ENCODE measurements around the gene PCGF1. TPM values are rescaled to one million over a fixed set of nuclear protein-coding genes. Genes with fewer than 3 reads are reported as not detected.

PCGF1 gene
- total and polyA plus RNA-seq, 9 of the 15 experiments (the other 6 are each of a cell fraction or from before 2014, with no cell fraction given): 20.3 to 45.7 (median 29.3) TPM

GRCh38 chr2:74553892-74554819, 46.7 kb upstream of the PCGF1 start, which contains the start of the genes DOK1 and LOXL3 (continued):
- no peak for TF ChIP-seq KAT2B (IDR thresholded peaks at IDR 0.05; ENCODE audit: low read depth, low read length)
- TF ChIP-seq POLR2B (IDR thresholded peaks at IDR 0.05; ENCODE audit: low read depth, partially characterized antibody): no peak
- TF ChIP-seq ILK (tag; IDR thresholded peaks at IDR 0.05; ENCODE audit: borderline replicate concordance, low read depth): no peak
- no peak for TF ChIP-seq SIX5 (IDR thresholded peaks at IDR 0.05; ENCODE audit: borderline replicate concordance in 1 of 2, insufficient read depth in 1 of 2, low read depth in 1 of 2, low read length in 2 of 2)
- no peak for TF ChIP-seq TOE1 (IDR thresholded peaks at IDR 0.05; ENCODE audit: borderline replicate concordance)
- TF ChIP-seq TOE1 (CRISPR knock-in tag; IDR thresholded peaks at IDR 0.05; ENCODE audit: borderline replicate concordance, low read depth): no peak
- no peak for TF ChIP-seq ERF (CRISPR knock-in tag; IDR thresholded peaks at IDR 0.05)
- TF ChIP-seq CSDE1 (IDR thresholded peaks at IDR 0.05): peak in 1 of 2 experiments; percentile 94; a peak in 2 of 4 replicates
- peak in 1 of 2 experiments; percentile 16; a peak in 1 of 4 replicates for TF ChIP-seq FOXK2 (conservative IDR thresholded peaks at IDR 0.05 in 1 of 2, IDR thresholded peaks at IDR 0.05 in 1 of 2; ENCODE audit: low read depth in 2 of 2)
- TF ChIP-seq DDX20 (tag; IDR thresholded peaks at IDR 0.05; ENCODE audit: low read depth): no peak
- no peak for TF ChIP-seq ZKSCAN1 (IDR thresholded peaks at IDR 0.05; ENCODE audit: low read depth, low read length)
- no peak for TF ChIP-seq HOMEZ (CRISPR knock-in tag; IDR thresholded peaks at IDR 0.05)
- no peak for TF ChIP-seq BRD4 (IDR thresholded peaks at IDR 0.05)
- no peak for TF ChIP-seq ZBTB33 (CRISPR knock-in tag; IDR thresholded peaks at IDR 0.05)
- no peak for TF ChIP-seq PCBP1 (IDR thresholded peaks at IDR 0.05; ENCODE audit: low read depth, low read length, poor library complexity, severe bottlenecking)
- peak; percentile 23; the same call in 1 of the 2 replicates for TF ChIP-seq AFF4 (CRISPR knock-in tag; IDR thresholded peaks at IDR 0.05)
- no peak for TF ChIP-seq NCOR1 (IDR thresholded peaks at IDR 0.05)
- TF ChIP-seq NCOA4 (IDR thresholded peaks at IDR 0.05; ENCODE audit: partially characterized antibody): no peak

Measured in K562 (cell line).